AG09319 (cell line): ENCODE measurements around the gene DIP2C.
"Not testable (repeated sequence)": the region's sequence is repeated elsewhere in the genome, so short reads cannot be mapped to it uniquely, and the experiment has no call there.

Experiments
- DNase-seq: peaks from one replicate; pipeline ENCODE4 v3.0.0-alpha.2; 2010; ENCODE audit warnings: low read depth; ENCODE audit errors: extremely low read depth
- TF ChIP-seq, protein P1 (sequence below): IDR thresholded peaks from 2 replicates; pipeline ENCODE4 v1.5.1; 2011; ENCODE audit warnings: low read depth, mild to moderate bottlenecking, inconsistent platforms, low read length, moderate library complexity

DIP2C gene

DNA sequence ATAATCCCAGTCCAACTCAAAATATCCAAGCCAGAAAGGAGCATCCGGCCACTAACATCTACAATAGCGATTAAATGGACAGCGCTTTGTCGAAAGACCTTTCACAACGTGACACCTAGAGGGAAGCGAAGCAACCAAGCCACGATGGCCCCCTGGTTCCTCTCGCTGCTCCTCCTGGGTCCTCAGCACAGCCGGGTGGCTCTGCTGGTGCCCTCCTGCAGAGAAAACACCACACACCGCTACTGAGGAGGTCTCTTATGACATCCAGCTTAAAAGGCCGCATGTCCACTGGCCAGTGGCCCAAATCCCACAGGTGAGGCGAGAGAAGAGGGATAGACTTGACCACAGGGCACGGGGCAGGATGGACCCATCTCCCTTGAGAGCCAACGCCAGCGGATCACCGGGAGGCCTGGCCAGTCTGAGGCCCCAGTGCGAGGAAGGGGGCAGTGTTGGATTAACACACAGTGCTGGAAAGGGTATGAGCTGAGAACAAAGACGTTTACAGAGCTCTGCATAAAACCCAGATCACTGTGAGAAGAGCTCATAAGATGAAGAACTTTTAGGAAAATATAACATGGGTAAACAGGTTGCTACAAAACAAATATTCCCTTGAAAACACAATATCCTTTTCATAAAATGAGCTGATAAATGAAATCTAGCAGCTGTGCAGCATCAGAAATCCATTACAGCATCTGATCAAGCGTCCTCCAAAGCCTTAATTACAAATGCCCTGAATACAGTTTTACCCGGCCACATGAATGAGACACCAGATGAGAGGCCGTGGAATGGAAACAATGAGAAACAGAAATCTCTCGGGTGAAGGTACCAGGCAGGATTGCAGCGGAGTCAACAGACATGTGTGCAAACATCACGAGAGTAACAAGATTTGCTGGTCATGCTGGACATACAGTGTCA lies 236.7 kb downstream of the DIP2C start:
- TF ChIP-seq, protein P1, sequence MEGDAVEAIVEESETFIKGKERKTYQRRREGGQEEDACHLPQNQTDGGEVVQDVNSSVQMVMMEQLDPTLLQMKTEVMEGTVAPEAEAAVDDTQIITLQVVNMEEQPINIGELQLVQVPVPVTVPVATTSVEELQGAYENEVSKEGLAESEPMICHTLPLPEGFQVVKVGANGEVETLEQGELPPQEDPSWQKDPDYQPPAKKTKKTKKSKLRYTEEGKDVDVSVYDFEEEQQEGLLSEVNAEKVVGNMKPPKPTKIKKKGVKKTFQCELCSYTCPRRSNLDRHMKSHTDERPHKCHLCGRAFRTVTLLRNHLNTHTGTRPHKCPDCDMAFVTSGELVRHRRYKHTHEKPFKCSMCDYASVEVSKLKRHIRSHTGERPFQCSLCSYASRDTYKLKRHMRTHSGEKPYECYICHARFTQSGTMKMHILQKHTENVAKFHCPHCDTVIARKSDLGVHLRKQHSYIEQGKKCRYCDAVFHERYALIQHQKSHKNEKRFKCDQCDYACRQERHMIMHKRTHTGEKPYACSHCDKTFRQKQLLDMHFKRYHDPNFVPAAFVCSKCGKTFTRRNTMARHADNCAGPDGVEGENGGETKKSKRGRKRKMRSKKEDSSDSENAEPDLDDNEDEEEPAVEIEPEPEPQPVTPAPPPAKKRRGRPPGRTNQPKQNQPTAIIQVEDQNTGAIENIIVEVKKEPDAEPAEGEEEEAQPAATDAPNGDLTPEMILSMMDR: no peak
- no peak for DNase-seq

- TF ChIP-seq, protein P1: no peak
- DNase-seq: no peak
These were observed 237.6 kb downstream of the DIP2C start for GRCh38 chr10:451856-452255.

DNA sequence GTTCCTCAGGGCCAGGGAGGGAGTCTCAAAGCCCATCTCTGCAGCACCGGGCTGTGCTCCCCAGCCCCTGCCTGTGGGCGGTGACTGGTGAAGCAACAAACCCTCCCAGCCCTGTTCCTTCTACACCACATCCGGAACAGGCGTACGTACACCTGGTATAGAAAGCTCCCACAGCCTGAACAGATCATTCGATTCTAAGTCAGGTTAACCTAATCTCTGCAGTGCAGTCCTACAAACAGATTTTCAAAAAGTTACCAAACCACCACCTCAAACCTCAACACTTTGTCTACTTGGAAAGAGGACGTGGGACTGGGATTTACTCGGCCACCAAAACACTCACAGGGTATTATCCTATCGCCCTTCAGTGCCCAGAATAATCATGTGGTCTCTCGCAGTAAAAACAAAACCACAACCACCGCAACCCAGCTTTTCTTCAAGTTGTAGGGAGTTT lies 238.4 kb downstream of the DIP2C start:
- no peak for DNase-seq
- TF ChIP-seq, protein P1: no peak

DNA sequence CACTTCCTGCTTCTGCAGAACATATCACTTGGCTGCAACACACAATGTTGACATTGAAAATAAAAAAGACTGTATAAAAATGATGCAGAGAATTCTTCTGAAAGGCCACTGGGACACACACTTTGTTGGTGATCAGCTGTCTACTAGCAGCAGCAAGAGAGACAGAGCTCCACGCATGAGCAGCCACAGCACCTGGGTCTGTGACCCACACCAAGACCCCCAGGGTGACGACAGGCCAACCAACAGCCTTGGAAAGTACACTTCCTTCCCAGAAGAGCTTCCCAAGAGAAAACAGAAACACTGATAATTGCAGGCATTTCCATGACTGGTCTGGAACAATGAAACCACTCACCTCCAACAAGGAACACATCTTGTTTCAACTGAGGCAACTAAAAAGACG lies 239.0 kb downstream of the DIP2C start:
- DNase-seq: no peak

GRCh38 chr10:449331-449730 lies 240.1 kb downstream of the DIP2C start:
- DNase-seq: not testable (repeated sequence)

More for the DNA sequence above, 239.0 kb downstream of the DIP2C start:
- TF ChIP-seq, protein P1: no peak

- no peak for DNase-seq
- TF ChIP-seq, protein P1: no peak
These were observed 246.0 kb downstream of the DIP2C start for GRCh38 chr10:443459-443858.

DNA sequence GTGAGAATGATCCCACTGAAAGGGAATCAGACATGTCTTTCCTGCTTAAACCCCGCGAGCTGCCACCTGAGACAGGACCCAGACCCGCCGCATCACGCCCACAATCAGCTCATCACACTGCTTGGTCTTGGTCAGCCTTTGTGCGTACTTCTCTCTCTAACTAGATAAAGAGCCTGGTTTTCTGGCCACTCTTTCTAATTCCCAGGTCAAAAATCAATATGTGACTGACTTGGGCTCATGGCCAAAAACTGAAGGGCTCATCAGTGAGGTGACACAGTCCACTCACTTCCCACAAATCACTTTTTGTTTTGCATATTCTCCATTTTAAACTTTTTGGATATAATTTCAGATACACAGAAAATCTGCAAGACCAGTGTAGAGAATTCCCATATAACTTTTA lies 247.3 kb downstream of the DIP2C start:
- TF ChIP-seq, protein P1: no peak
- DNase-seq: no peak

GRCh38 chr10:441659-442058 lies 247.8 kb downstream of the DIP2C start:
- TF ChIP-seq, protein P1: no peak
- no peak for DNase-seq
